IPS DF 6.9 (cell line): ENCODE data around the gene HTD2.
"Not testable (repeated sequence)": the region's sequence is repeated elsewhere in the genome, so short reads cannot be mapped to it uniquely, and the experiment has no call there.

Source experiments
- DNase-seq: peaks from one replicate; pipeline ENCODE4 v3.0.0-alpha.2; 2013; ENCODE audit warnings: low read depth, low spot score
- H3K27ac ChIP-seq: one replicate; pipeline ENCODE4 v1.5.1; 2013; ENCODE audit warnings: low read length, control low read depth
- H3K27me3 ChIP-seq: 2 replicates; pipeline ENCODE4 v1.6.1; 2013; ENCODE audit warnings: mild to moderate bottlenecking, low read length; ENCODE audit not compliant: control insufficient read depth, insufficient read depth
- H3K36me3 ChIP-seq: 2 replicates; pipeline ENCODE4 v1.6.1; 2013; ENCODE audit warnings: low read length; ENCODE audit not compliant: control insufficient read depth, insufficient read depth
- H3K4me1 ChIP-seq: 2 replicates; pipeline ENCODE4 v1.6.1; 2013; ENCODE audit warnings: low read length; ENCODE audit not compliant: control insufficient read depth, insufficient read depth
- H3K4me3 ChIP-seq: 2 replicates; pipeline ENCODE4 v1.5.1; 2013; ENCODE audit warnings: mild to moderate bottlenecking, low read length
- H3K9me3 ChIP-seq: 2 replicates; pipeline ENCODE4 v1.6.1; 2013; ENCODE audit warnings: low read length, inconsistent platforms; ENCODE audit not compliant: control insufficient read depth, insufficient read depth
- WGBS: extraction: QIAGEN DNeasy Blood & Tissue Kit; methylation state at CpG from one replicate; pipeline ENCODE4 v1.1.7; 2013; ENCODE audit warnings: mixed read lengths, missing lambda C conversion rate; ENCODE audit not compliant: insufficient read length, insufficient coverage; 5-methylcytosine and 5-hydroxymethylcytosine counted together

The HTD2 gene

GRCh38 chr3:58305882-58306711 lies at the start of gene HTD2, which contains the start of gene RPP14:
Gene HTD2 (plus strand): TSS chr3:58306520. CDS start chr3:58317614, 11,094 bp downstream.
Gene RPP14 (plus strand): TSS chr3:58306245. CDS start chr3:58310330, 4,085 bp downstream.
- H3K27me3 ChIP-seq, result no peaks in the 10 kb centered on the region
- H3K4me1 ChIP-seq, result no peaks in the 10 kb centered on the region
- H3K27ac ChIP-seq, result no peak within 1 kb of the TSS
- peak; percentile 99 for DNase-seq
- H3K36me3 ChIP-seq, result no peaks in the 10 kb centered on the region; the same call in 1 of the 2 replicates
- WGBS, result no CpG with 5 or more reads among the region's 71 CpGs
- H3K9me3 ChIP-seq, result no peaks in the 10 kb centered on the region
- peak within 1 kb of the TSS; percentile 73 for H3K4me3 ChIP-seq

- Histone ChIP-seq H3K4me1 (no peaks in the 10 kb centered on the region), H3K4me3 (no peak overlapping the region), H3K27ac (no peak overlapping the region), H3K27me3 (no peaks in the 10 kb centered on the region), H3K9me3 (no peaks in the 10 kb centered on the region), H3K36me3 (no peaks in the 10 kb centered on the region)
- no CpG with 5 or more reads among the region's 10 CpGs for WGBS
- no peak for DNase-seq
Observed at GRCh38 chr3:58258392-58259055, 47.8 kb upstream of the HTD2 start.

- no peaks in the 10 kb centered on the region for H3K36me3 ChIP-seq
- H3K9me3 ChIP-seq, result no peaks in the 10 kb centered on the region
- H3K27me3 ChIP-seq, result no peaks in the 10 kb centered on the region
- no peak overlapping the region for H3K4me3 ChIP-seq
- no peak for DNase-seq
- WGBS, result no CpG with 5 or more reads among the region's 6 CpGs
- H3K4me1 ChIP-seq, result no peaks in the 10 kb centered on the region
- no peak overlapping the region for H3K27ac ChIP-seq
Observed at GRCh38 chr3:58260261-58260731, 46.0 kb upstream of the HTD2 start.

GRCh38 chr3:58260733-58261132 lies 45.6 kb upstream of the HTD2 start:
- H3K27me3 ChIP-seq, result no peaks in the 10 kb centered on the region
- no peak for DNase-seq
- no peaks in the 10 kb centered on the region for H3K4me1 ChIP-seq
- H3K4me3 ChIP-seq, result no peak overlapping the region
- H3K9me3 ChIP-seq, result no peaks in the 10 kb centered on the region
- no CpG with 5 or more reads among the region's 6 CpGs for WGBS
- no peaks in the 10 kb centered on the region for H3K36me3 ChIP-seq
- H3K27ac ChIP-seq, result no peak overlapping the region

- Histone ChIP-seq H3K27me3 (no peaks in the 10 kb centered on the region), H3K27ac (no peak overlapping the region), H3K9me3 (no peaks in the 10 kb centered on the region), H3K4me3 (no peak overlapping the region), H3K36me3 (no peaks in the 10 kb centered on the region), H3K4me1 (no peaks in the 10 kb centered on the region)
- no CpG with 5 or more reads among the region's 3 CpGs for WGBS
- no peak for DNase-seq
Observed at GRCh38 chr3:58261954-58262666, 44.2 kb upstream of the HTD2 start.

- Histone ChIP-seq H3K4me3 (no peak overlapping the region), H3K4me1 (no peaks in the 10 kb centered on the region), H3K27me3 (no peaks in the 10 kb centered on the region), H3K9me3 (no peaks in the 10 kb centered on the region), H3K27ac (no peak overlapping the region), H3K36me3 (no peaks in the 10 kb centered on the region)
- no CpG with 5 or more reads among the region's 1 CpG for WGBS
- DNase-seq, result no peak
Observed at GRCh38 chr3:58266577-58266976, 39.7 kb upstream of the HTD2 start.

- H3K36me3 ChIP-seq, H3K4me3 ChIP-seq, DNase-seq, H3K4me1 ChIP-seq, H3K27me3 ChIP-seq, H3K9me3 ChIP-seq, H3K27ac ChIP-seq: not testable (repeated sequence)
- WGBS, result no CpG with 5 or more reads among the region's 1 CpG
Observed at GRCh38 chr3:58267543-58267942, 38.8 kb upstream of the HTD2 start.

DNA sequence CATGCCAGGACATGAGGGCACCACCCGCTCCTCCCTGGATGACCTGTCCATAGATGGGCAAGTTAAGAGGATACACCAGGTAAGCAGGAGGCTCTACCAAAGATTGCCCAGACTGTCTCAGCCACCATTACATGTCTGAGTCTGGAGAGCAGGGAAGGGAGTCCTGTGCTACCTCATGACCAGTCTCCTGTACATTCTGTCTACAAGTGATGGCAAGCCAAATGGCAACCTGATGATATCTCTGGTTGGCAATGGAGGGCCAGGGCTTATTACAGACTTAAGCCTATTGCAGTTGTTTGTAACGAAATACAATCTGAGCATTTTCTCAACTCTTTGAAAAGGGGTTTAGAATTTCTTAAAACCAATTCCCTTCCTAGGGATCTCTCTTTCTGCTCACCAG lies 37.0 kb upstream of the HTD2 start:
- Histone ChIP-seq H3K27me3 (no peaks in the 10 kb centered on the region), H3K4me1 (no peaks in the 10 kb centered on the region), H3K4me3 (no peak overlapping the region), H3K9me3 (no peaks in the 10 kb centered on the region), H3K27ac (no peak overlapping the region), H3K36me3 (no peaks in the 10 kb centered on the region)
- no peak for DNase-seq
- no CpG with 5 or more reads among the region's 2 CpGs for WGBS

GRCh38 chr3:58270485-58270884 lies 35.8 kb upstream of the HTD2 start:
- no peaks in the 10 kb centered on the region for H3K27me3 ChIP-seq
- no peak for DNase-seq
- H3K27ac ChIP-seq, result no peak overlapping the region
- no peaks in the 10 kb centered on the region for H3K9me3 ChIP-seq
- no CpG with 5 or more reads among the region's 2 CpGs for WGBS
- H3K36me3 ChIP-seq, result no peaks in the 10 kb centered on the region
- H3K4me3 ChIP-seq, result no peak overlapping the region
- no peaks in the 10 kb centered on the region for H3K4me1 ChIP-seq

DNA sequence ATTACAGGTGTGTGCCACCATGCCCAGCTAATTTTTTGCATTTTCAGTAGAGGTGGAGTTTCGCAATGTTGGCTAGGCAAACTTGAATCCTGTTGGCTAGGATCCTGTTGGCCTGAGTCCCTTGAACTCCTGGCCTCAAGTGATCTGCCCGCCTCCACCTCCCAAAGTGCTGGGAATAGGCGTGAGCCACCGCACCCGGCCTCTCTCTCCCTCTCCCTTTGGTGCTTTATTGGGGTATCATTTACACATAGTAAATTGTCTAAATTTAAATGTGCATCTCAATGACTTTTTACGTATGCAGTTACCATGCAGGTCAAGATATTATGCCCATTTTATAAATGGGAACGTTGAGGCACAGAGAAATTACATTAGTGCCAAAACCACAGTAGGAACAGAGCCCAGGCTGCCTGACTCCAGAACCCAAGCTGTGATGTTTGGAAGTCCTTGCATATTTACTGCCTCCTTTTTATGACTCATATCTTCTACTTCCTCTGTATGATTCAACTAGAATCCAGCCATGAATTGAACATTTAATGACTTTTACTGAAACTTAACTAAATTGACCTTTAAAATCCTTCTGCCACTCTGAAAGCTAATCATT lies 34.3 kb upstream of the HTD2 start:
- H3K4me3 ChIP-seq, result no peak overlapping the region
- H3K27ac ChIP-seq, result no peak overlapping the region
- no peaks in the 10 kb centered on the region for H3K9me3 ChIP-seq
- WGBS, result no CpG with 5 or more reads among the region's 7 CpGs
- H3K4me1 ChIP-seq, result no peaks in the 10 kb centered on the region
- H3K27me3 ChIP-seq, result no peaks in the 10 kb centered on the region
- DNase-seq, result no peak
- H3K36me3 ChIP-seq, result no peaks in the 10 kb centered on the region
